Osteoblast (primary cell): ENCODE results near the gene BIN1. TPM values are rescaled to one million over a fixed set of nuclear protein-coding genes. Genes with fewer than 3 reads are reported as not detected.
A peak's percentile ranks its signal among the peaks of the same experiment; 100 is the strongest.

ENCODE experiments used
- DNase-seq: peaks from one replicate; pipeline ENCODE4 v3.0.0; 2011; ENCODE audit warnings: low spot score, mixed read lengths; ENCODE audit not compliant: insufficient read length; ENCODE audit errors: missing footprints
- H2AFZ ChIP-seq: 2 replicates; pipeline ENCODE4 v1.6.0; 2011; ENCODE audit warnings: mild to moderate bottlenecking, low read length
- H3K27ac ChIP-seq: 2 replicates; pipeline ENCODE4 v1.5.1; 2011; ENCODE audit warnings: mild to moderate bottlenecking, low read depth, low read length, moderate library complexity
- H3K27me3 ChIP-seq: 2 replicates; pipeline ENCODE4 v1.6.0; 2012; ENCODE audit warnings: mild to moderate bottlenecking, control low read depth, inconsistent platforms, low read length, moderate library complexity; ENCODE audit not compliant: insufficient read depth
- H3K36me3 ChIP-seq: 2 replicates; pipeline ENCODE4 v1.5.1; 2011; ENCODE audit warnings: mild to moderate bottlenecking, low read length, control low read depth, moderate library complexity; ENCODE audit not compliant: insufficient read depth
- H3K4me1 ChIP-seq: 2 replicates; pipeline ENCODE4 v1.5.1; 2011; ENCODE audit warnings: mild to moderate bottlenecking, low read length, control low read depth, moderate library complexity; ENCODE audit not compliant: insufficient read depth
- H3K4me2 ChIP-seq: 2 replicates; pipeline ENCODE4 v1.6.0; 2011; ENCODE audit warnings: mild to moderate bottlenecking, low read length; ENCODE audit not compliant: insufficient read depth
- H3K4me3 ChIP-seq: fragments of 200-600 bp; sonication (generic); 3 replicates; pipeline ENCODE4 v1.5.1; 2012; ENCODE audit warnings: mild to moderate bottlenecking, low read length, inconsistent platforms; ENCODE audit not compliant: insufficient read depth
- H3K79me2 ChIP-seq: 2 replicates; pipeline ENCODE4 v1.6.0; 2012; ENCODE audit warnings: mild to moderate bottlenecking, low read length, control low read depth, inconsistent platforms; ENCODE audit not compliant: insufficient read depth
- H3K9me3 ChIP-seq: 2 replicates; pipeline ENCODE4 v1.5.1; 2011; ENCODE audit warnings: low read depth, low read length, control low read depth
- H4K20me1 ChIP-seq: 2 replicates; pipeline ENCODE4 v1.6.0; 2012; ENCODE audit warnings: mild to moderate bottlenecking, low read length, control low read depth; ENCODE audit not compliant: insufficient read depth
- CTCF ChIP-seq: IDR thresholded peaks from 2 replicates; pipeline ENCODE4 v1.5.1; 2011; ENCODE audit warnings: mild to moderate bottlenecking, low read depth, low read length, moderate library complexity; ENCODE audit errors: extremely low read depth
- total RNA-seq: library from RNA; depleted of rRNA; stranded (reverse); fragments of >200 nt; gene quantifications from 2 replicates; pipeline ENCODE4 v1.2.3, GENCODE V29; 2012

The BIN1 gene
- total RNA-seq, 1 donor = 85.4 TPM

- no peak for DNase-seq
- H3K36me3 ChIP-seq = no peaks in the 10 kb centered on the region
- H3K9me3 ChIP-seq = no peaks in the 10 kb centered on the region
- TF ChIP-seq CTCF = no peak
- H3K4me2 ChIP-seq = no peak overlapping the region
- H2AFZ ChIP-seq = no peak overlapping the region
- H3K79me2 ChIP-seq = no peaks in the 10 kb centered on the region
- no peak overlapping the region for H3K27ac ChIP-seq
- H3K4me1 ChIP-seq = peaks cover 25% of the 10 kb centered on the region
- H4K20me1 ChIP-seq = no peaks in the 10 kb centered on the region
- no peak overlapping the region for H3K4me3 ChIP-seq
- H3K27me3 ChIP-seq = peaks cover 9% of the 10 kb centered on the region
Measured at GRCh38 chr2:127012215-127012614, 94.7 kb downstream of the BIN1 start.

GRCh38 chr2:127011796-127012195 is 95.2 kb downstream of the BIN1 start:
- H3K9me3 ChIP-seq = no peaks in the 10 kb centered on the region
- H3K79me2 ChIP-seq = no peaks in the 10 kb centered on the region
- H3K27me3 ChIP-seq = peaks cover 8% of the 10 kb centered on the region
- no peak overlapping the region for H3K4me2 ChIP-seq
- H3K36me3 ChIP-seq = no peaks in the 10 kb centered on the region
- H3K4me3 ChIP-seq = no peak overlapping the region
- no peak for TF ChIP-seq CTCF
- H4K20me1 ChIP-seq = no peaks in the 10 kb centered on the region
- peaks cover 25% of the 10 kb centered on the region for H3K4me1 ChIP-seq
- DNase-seq = no peak
- H3K27ac ChIP-seq = no peak overlapping the region
- no peak overlapping the region for H2AFZ ChIP-seq

GRCh38 chr2:127011231-127011661 is 95.7 kb downstream of the BIN1 start:
- Histone ChIP-seq H3K4me3 (no peak overlapping the region), H3K79me2 (no peaks in the 10 kb centered on the region), H3K4me2 (no peak overlapping the region), H4K20me1 (no peaks in the 10 kb centered on the region), H3K4me1 (peaks cover 25% of the 10 kb centered on the region), H3K27me3 (peaks cover 8% of the 10 kb centered on the region), H2AFZ (no peak overlapping the region), H3K9me3 (no peaks in the 10 kb centered on the region), H3K36me3 (no peaks in the 10 kb centered on the region), H3K27ac (no peak overlapping the region)
- no peak for DNase-seq
- no peak for TF ChIP-seq CTCF

- TF ChIP-seq CTCF = no peak
- peaks cover 8% of the 10 kb centered on the region for H3K27me3 ChIP-seq
- peak overlapping the region; percentile 44 for H3K27ac ChIP-seq
- H3K4me3 ChIP-seq = no peak overlapping the region
- no peak for DNase-seq
- H2AFZ ChIP-seq = peak overlapping the region; percentile 27
- no peaks in the 10 kb centered on the region for H4K20me1 ChIP-seq
- peaks cover 8% of the 10 kb centered on the region for H3K4me1 ChIP-seq
- peak overlapping the region; percentile 21 for H3K4me2 ChIP-seq
- no peaks in the 10 kb centered on the region for H3K9me3 ChIP-seq
- H3K36me3 ChIP-seq = no peaks in the 10 kb centered on the region
- H3K79me2 ChIP-seq = no peaks in the 10 kb centered on the region
Measured at GRCh38 chr2:127008265-127009015, 98.5 kb downstream of the BIN1 start.
